K562 (cell line): ENCODE data around the gene ZNF300.

Experiments
- CHCHD3 ChIP-seq: fragments of 250-450 bp; sonication (Bioruptor Pico); IDR thresholded peaks from 2 replicates; pipeline ENCODE4 v2.1.2; 2022; ENCODE audit warnings: mild to moderate bottlenecking
- EZH2 ChIP-seq: IDR thresholded peaks from 2 replicates; pipeline ENCODE4 v1.6.1; 2012; ENCODE audit warnings: low read depth, mild to moderate bottlenecking, inconsistent platforms, low read length, borderline replicate concordance
- TBP ChIP-seq: optimal IDR thresholded peaks from 2 replicates; pipeline ENCODE3; 2011; ENCODE audit warnings: low read depth, low read length, improper control_type of control experiment
- TCF7 ChIP-seq: sonication (generic); IDR thresholded peaks from 2 replicates; pipeline ENCODE4 v1.6.1; 2016; ENCODE audit warnings: antibody characterized with exemption, borderline replicate concordance
- TF ChIP-seq, protein P1 (sequence below): sonication (generic); formaldehyde crosslinking; IDR thresholded peaks from 2 replicates; pipeline ENCODE4 v1.5.0; 2020; ENCODE audit warnings: missing genetic modification reagents

DNA sequence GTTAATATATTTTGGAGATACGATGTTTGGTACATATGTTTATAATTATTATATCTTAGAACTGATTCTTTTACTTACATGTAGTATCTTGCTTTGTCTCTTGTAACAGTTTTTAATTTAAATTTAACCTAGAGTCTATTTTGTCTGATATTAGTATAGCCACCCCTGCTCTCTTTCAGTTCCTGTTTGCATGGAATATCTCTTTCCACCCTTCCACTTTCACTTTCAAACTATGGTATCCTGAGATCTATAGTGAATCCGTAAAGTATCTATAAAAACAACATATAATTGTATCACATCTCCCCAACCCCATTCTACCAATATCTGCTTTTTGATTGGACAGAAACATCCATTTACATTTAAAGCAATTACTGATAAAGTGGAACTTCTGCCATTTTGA lies 51.2 kb downstream of the ZNF300 start:
- TF ChIP-seq, protein P1, sequence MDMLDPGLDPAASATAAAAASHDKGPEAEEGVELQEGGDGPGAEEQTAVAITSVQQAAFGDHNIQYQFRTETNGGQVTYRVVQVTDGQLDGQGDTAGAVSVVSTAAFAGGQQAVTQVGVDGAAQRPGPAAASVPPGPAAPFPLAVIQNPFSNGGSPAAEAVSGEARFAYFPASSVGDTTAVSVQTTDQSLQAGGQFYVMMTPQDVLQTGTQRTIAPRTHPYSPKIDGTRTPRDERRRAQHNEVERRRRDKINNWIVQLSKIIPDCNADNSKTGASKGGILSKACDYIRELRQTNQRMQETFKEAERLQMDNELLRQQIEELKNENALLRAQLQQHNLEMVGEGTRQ (CRISPR knock-in tag), result no peak
- TF ChIP-seq TCF7 (no peak), EZH2 (no peak), TBP (no peak), CHCHD3 (no peak)
